ENCODE measurements around the gene SEPTIN7. TPM values are rescaled to one million over a fixed set of nuclear protein-coding genes. Genes with fewer than 3 reads are reported as not detected.

SEPTIN7 gene
- total and polyA plus RNA-seq, 9 of the 15 experiments (the other 6 are each of a cell fraction or from before 2014, with no cell fraction given) = 95.0 to 268 (median 163) TPM

DNA sequence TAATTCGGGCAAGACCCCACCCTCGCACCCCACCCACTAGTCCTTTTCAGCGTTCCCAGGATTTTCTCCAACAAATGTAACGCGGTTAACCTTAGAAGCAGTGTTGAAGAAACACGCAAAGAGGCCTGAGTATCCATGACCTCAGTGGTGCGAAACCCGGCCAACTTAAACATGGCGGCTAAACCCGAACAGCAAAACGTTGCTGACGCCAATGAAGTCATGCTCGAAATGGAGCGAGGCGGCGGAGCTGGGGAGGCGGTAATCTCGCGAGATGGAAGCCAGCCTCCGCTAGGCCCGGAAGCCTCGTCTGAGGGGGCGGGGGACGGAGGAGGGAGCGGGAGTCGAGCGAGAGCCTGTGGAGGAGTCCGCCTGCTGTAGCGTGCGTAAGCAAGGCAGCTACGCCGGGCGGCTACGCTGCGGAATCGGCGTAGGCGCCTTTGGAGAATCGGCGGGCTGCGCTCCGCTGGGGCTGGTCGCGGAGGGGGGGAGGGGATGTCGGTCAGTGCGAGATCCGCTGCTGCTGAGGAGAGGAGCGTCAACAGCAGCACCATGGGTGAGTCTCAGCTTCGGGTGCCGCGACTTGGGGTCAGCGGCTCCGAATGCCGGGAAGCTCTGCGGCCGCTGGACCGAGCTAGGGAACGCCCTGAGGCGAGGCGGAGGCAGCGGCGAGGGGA is at the start of gene SEPTIN7 (continued):
- TF ChIP-seq KDM5B (IDR thresholded peaks at IDR 0.05; ENCODE audit: insufficient replicate concordance, low read depth, low read length) (peak; percentile 69), ZNF121 (CRISPR knock-in tag; conservative IDR thresholded peaks at IDR 0.05) (no peak), PHF8 (IDR thresholded peaks at IDR 0.05; ENCODE audit: borderline replicate concordance, low read length) (peak; percentile 69; the same call in 1 of the 2 replicates), EP300 (IDR thresholded peaks at IDR 0.05; ENCODE audit: low read length) (no peak), THRAP3 (IDR thresholded peaks at IDR 0.05; ENCODE audit: borderline replicate concordance) (no peak), DDX20 (tag; IDR thresholded peaks at IDR 0.05; ENCODE audit: low read depth) (no peak), NFYB (IDR thresholded peaks at IDR 0.05; ENCODE audit: extremely low read depth, insufficient read length) (no peak), ZNF75A (CRISPR knock-in tag; IDR thresholded peaks at IDR 0.05) (no peak), TEAD1 (CRISPR knock-in tag; IDR thresholded peaks at IDR 0.05) (0 out of 4 replicates have a peak, but pooled peaks of 1 of the 2 experiments have one; percentile 19), ZKSCAN3 (CRISPR knock-in tag; IDR thresholded peaks at IDR 0.05) (no peak), HNRNPL (IDR thresholded peaks at IDR 0.05; ENCODE audit: low read depth, low read length) (peak; percentile 100), ADNP (tag; IDR thresholded peaks at IDR 0.05) (no peak), MECOM (CRISPR knock-in tag; IDR thresholded peaks at IDR 0.05) (no peak), HDAC8 (tag; IDR thresholded peaks at IDR 0.05) (no peak)
- TF ChIP-seq, protein P1, sequence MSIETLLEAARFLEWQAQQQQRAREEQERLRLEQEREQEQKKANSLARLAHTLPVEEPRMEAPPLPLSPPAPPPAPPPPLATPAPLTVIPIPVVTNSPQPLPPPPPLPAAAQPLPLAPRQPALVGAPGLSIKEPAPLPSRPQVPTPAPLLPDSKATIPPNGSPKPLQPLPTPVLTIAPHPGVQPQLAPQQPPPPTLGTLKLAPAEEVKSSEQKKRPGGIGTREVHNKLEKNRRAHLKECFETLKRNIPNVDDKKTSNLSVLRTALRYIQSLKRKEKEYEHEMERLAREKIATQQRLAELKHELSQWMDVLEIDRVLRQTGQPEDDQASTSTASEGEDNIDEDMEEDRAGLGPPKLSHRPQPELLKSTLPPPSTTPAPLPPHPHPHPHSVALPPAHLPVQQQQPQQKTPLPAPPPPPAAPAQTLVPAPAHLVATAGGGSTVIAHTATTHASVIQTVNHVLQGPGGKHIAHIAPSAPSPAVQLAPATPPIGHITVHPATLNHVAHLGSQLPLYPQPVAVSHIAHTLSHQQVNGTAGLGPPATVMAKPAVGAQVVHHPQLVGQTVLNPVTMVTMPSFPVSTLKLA (conservative IDR thresholded peaks at IDR 0.05) = peak; percentile 58 to 66
- TF ChIP-seq, protein P2, sequence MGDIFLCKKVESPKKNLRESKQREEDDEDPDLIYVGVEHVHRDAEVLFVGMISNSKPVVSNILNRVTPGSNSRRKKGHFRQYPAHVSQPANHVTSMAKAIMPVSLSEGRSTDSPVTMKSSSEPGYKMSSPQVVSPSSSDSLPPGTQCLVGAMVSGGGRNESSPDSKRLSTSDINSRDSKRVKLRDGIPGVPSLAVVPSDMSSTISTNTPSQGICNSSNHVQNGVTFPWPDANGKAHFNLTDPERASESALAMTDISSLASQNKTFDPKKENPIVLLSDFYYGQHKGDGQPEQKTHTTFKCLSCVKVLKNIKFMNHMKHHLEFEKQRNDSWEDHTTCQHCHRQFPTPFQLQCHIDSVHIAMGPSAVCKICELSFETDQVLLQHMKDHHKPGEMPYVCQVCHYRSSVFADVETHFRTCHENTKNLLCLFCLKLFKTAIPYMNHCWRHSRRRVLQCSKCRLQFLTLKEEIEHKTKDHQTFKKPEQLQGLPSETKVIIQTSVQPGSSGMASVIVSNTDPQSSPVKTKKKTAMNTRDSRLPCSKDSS (IDR thresholded peaks at IDR 0.05; ENCODE audit: low read depth, partially characterized antibody) = no peak
- TF ChIP-seq, protein P3, sequence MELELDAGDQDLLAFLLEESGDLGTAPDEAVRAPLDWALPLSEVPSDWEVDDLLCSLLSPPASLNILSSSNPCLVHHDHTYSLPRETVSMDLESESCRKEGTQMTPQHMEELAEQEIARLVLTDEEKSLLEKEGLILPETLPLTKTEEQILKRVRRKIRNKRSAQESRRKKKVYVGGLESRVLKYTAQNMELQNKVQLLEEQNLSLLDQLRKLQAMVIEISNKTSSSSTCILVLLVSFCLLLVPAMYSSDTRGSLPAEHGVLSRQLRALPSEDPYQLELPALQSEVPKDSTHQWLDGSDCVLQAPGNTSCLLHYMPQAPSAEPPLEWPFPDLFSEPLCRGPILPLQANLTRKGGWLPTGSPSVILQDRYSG (tag; conservative IDR thresholded peaks at IDR 0.05; ENCODE audit: low read depth) = peak; percentile 48; the same call in 1 of the 2 replicates
- TF ChIP-seq, protein P4, sequence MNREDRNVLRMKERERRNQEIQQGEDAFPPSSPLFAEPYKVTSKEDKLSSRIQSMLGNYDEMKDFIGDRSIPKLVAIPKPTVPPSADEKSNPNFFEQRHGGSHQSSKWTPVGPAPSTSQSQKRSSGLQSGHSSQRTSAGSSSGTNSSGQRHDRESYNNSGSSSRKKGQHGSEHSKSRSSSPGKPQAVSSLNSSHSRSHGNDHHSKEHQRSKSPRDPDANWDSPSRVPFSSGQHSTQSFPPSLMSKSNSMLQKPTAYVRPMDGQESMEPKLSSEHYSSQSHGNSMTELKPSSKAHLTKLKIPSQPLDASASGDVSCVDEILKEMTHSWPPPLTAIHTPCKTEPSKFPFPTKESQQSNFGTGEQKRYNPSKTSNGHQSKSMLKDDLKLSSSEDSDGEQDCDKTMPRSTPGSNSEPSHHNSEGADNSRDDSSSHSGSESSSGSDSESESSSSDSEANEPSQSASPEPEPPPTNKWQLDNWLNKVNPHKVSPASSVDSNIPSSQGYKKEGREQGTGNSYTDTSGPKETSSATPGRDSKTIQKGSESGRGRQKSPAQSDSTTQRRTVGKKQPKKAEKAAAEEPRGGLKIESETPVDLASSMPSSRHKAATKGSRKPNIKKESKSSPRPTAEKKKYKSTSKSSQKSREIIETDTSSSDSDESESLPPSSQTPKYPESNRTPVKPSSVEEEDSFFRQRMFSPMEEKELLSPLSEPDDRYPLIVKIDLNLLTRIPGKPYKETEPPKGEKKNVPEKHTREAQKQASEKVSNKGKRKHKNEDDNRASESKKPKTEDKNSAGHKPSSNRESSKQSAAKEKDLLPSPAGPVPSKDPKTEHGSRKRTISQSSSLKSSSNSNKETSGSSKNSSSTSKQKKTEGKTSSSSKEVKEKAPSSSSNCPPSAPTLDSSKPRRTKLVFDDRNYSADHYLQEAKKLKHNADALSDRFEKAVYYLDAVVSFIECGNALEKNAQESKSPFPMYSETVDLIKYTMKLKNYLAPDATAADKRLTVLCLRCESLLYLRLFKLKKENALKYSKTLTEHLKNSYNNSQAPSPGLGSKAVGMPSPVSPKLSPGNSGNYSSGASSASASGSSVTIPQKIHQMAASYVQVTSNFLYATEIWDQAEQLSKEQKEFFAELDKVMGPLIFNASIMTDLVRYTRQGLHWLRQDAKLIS (CRISPR knock-in tag; IDR thresholded peaks at IDR 0.05) = no peak; the same call in 1 of the 2 replicates
- TF ChIP-seq, protein P5, sequence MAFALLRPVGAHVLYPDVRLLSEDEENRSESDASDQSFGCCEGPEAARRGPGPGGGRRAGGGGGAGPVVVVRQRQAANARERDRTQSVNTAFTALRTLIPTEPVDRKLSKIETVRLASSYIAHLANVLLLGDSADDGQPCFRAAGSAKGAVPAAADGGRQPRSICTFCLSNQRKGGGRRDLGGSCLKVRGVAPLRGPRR (CRISPR knock-in tag; IDR thresholded peaks at IDR 0.05) = no peak

All from K562 (cell line).